HEK293 (cell line): ENCODE results near the gene CXXC5.

ENCODE experiments used
- CTCF ChIA-PET: fragments of 350-600 bp; formaldehyde crosslinking; extraction: SDS; loops from one replicate; lab custom pipeline; 2021; ENCODE audit warnings: antibody characterized with exemption; lab: Yijun Ruan, JAX
- POLR2A ChIA-PET: fragments of 300-600 bp; formaldehyde crosslinking; extraction: SDS; loops from one replicate; lab custom pipeline; 2020; ENCODE audit warnings: antibody characterized with exemption, inconsistent platforms; lab: Yijun Ruan, JAX
- H3K27ac ChIP-seq: fragments of 200-500 bp; sonication (Bioruptor generic); 2 replicates; pipeline ENCODE4 v1.5.1; 2014; ENCODE audit warnings: low read depth, low read length, control low read depth, inconsistent platforms; ENCODE audit errors: extremely low read depth
- H3K36me3 ChIP-seq, 2 experiments: fragments of 200-500 bp in 1 of 2; sonication (Bioruptor generic) in 1 of 2; 1 replicate in 1 of 2; 2 replicates in 1 of 2; pipeline ENCODE4 v1.5.1; 2014 to 2017; ENCODE audit warnings: inconsistent platforms in 2 of 2, low read length in 2 of 2; ENCODE audit not compliant: control insufficient read depth in 2 of 2, insufficient read depth in 1 of 2
- H3K4me1 ChIP-seq: fragments of 200-500 bp; sonication (Bioruptor generic); 2 replicates; pipeline ENCODE4 v1.5.1; 2014; ENCODE audit warnings: mild to moderate bottlenecking, low read length, inconsistent platforms; ENCODE audit not compliant: control insufficient read depth, insufficient read depth
- H3K4me3 ChIP-seq: 2 replicates; pipeline ENCODE4 v1.5.1; 2011; ENCODE audit warnings: low read depth, mild to moderate bottlenecking, control low read depth, low read length, moderate library complexity
- H3K9me3 ChIP-seq: fragments of 200-500 bp; sonication (Bioruptor generic); 2 replicates; pipeline ENCODE4 v1.5.1; 2014; ENCODE audit warnings: low read depth, low read length, inconsistent platforms; ENCODE audit not compliant: control insufficient read depth, insufficient read depth
- GLIS2 ChIP-seq: fragments of 450-650 bp; formaldehyde crosslinking; IDR thresholded peaks from 2 replicates; pipeline ENCODE4 v1.5.1; 2016; ENCODE audit warnings: missing biosample characterization, missing genetic modification characterization
- HOXD13 ChIP-seq: sonication (generic); formaldehyde crosslinking; IDR thresholded peaks from 2 replicates; pipeline ENCODE4 v1.8.0; 2022; ENCODE audit warnings: missing genetic modification reagents, borderline replicate concordance
- PRDM1 ChIP-seq: fragments of 450-650 bp; formaldehyde crosslinking; IDR thresholded peaks from 2 replicates; pipeline ENCODE4; 2016; ENCODE audit warnings: missing biosample characterization, missing genetic modification characterization
- REPIN1 ChIP-seq: fragments of 450-650 bp; formaldehyde crosslinking; IDR thresholded peaks from 2 replicates; pipeline ENCODE4 v1.5.1; 2017; ENCODE audit warnings: missing biosample characterization, missing genetic modification characterization, low read depth
- TRIM28 ChIP-seq: IDR thresholded peaks from 2 replicates; pipeline ENCODE4 v1.6.1; 2011; ENCODE audit warnings: low read length, control low read depth, borderline replicate concordance
- ZNF341 ChIP-seq: fragments of 450-650 bp; formaldehyde crosslinking; IDR thresholded peaks from 2 replicates; pipeline ENCODE4; 2016; ENCODE audit warnings: low read depth, missing biosample characterization, missing genetic modification characterization
- ZNF514 ChIP-seq: fragments of 450-650 bp; formaldehyde crosslinking; IDR thresholded peaks from 2 replicates; pipeline ENCODE4 v1.5.1; 2016; ENCODE audit warnings: missing biosample characterization, missing genetic modification characterization
- ZNF529 ChIP-seq: fragments of 450-650 bp; formaldehyde crosslinking; IDR thresholded peaks from 2 replicates; pipeline ENCODE4 v1.5.1; 2017; ENCODE audit warnings: missing genetic modification characterization, missing biosample characterization; ENCODE audit not compliant: insufficient replicate concordance
- ZNF596 ChIP-seq: fragments of 450-650 bp; IDR thresholded peaks from 2 replicates; pipeline ENCODE4 v1.5.0; 2018; ENCODE audit warnings: missing biosample characterization, mild to moderate bottlenecking, missing genetic modification characterization, moderate library complexity
- ZNF610 ChIP-seq: fragments of 450-650 bp; formaldehyde crosslinking; IDR thresholded peaks from 2 replicates; pipeline ENCODE4 v1.5.1; 2016; ENCODE audit warnings: missing biosample characterization, missing genetic modification characterization, borderline replicate concordance
- ZNF785 ChIP-seq: fragments of 450-650 bp; formaldehyde crosslinking; IDR thresholded peaks from 2 replicates; pipeline ENCODE4 v1.5.1; 2016; ENCODE audit warnings: missing biosample characterization, missing genetic modification characterization
- TF ChIP-seq, protein P1 (sequence below): fragments of 450-650 bp; formaldehyde crosslinking; IDR thresholded peaks from 2 replicates; pipeline ENCODE4 v1.5.1; 2016; ENCODE audit warnings: missing biosample characterization, missing genetic modification characterization
- TF ChIP-seq, protein P2 (sequence below): fragments of 450-650 bp; formaldehyde crosslinking; IDR thresholded peaks from 2 replicates; pipeline ENCODE4 v1.5.1; 2016; ENCODE audit warnings: missing biosample characterization, missing genetic modification characterization, borderline replicate concordance
- TF ChIP-seq, protein P3 (sequence below): fragments of 450-650 bp; formaldehyde crosslinking; IDR thresholded peaks from 2 replicates; pipeline ENCODE4 v1.5.1; 2016; ENCODE audit warnings: missing biosample characterization, missing genetic modification characterization
- TF ChIP-seq, protein P4 (sequence below): fragments of 450-650 bp; formaldehyde crosslinking; IDR thresholded peaks from 2 replicates; pipeline ENCODE4 v1.5.1; 2016; ENCODE audit warnings: missing biosample characterization, missing genetic modification characterization
- TF ChIP-seq, protein P5 (sequence below): fragments of 450-650 bp; formaldehyde crosslinking; IDR thresholded peaks from 2 replicates; pipeline ENCODE4 v1.5.1; 2016; ENCODE audit warnings: missing biosample characterization, missing genetic modification characterization
- TF ChIP-seq, protein P6 (sequence below): IDR thresholded peaks from 2 replicates; pipeline ENCODE4 v1.6.1; 2011; ENCODE audit warnings: mild to moderate bottlenecking, low read depth, low read length, borderline replicate concordance
- TF ChIP-seq, protein P7 (sequence below): fragments of 450-650 bp; formaldehyde crosslinking; IDR thresholded peaks from 2 replicates; pipeline ENCODE4 v1.5.1; 2017; ENCODE audit warnings: missing biosample characterization, missing genetic modification characterization

CXXC5 gene

DNA sequence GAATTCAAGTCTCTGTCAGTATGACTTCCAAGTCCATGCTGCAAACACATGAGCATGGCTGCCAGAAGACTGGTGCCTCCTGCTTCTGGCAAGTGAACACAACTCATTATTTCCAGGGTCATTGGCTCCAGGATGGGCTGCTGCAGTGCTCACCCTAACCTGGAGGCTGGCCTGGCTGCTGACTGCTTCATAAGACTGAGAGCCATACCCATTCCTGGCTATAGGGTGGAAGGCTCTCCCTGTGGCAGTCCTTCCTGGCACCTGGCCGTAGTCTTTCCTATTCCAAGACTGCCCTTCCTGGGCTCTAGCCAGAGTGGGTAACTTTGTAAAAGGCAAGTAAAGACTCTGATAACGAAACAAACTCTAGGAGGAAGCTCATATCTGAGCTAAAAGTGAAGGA, 51.2 kb downstream of the CXXC5 start:
- Histone ChIP-seq H3K4me1 (peaks cover 6% of the 10 kb centered on the region; the same call in 1 of the 2 replicates), H3K4me3 (no peak overlapping the region), H3K9me3 (no peaks in the 10 kb centered on the region), H3K36me3 (no peaks in the 10 kb centered on the region), H3K27ac (no peak overlapping the region)
- ChIA-PET CTCF (interaction anchor here (1.4 kb wide), 1 partner anchor 11 kb away, joined by 4 read pairs; no protein-coding TSS in a partner anchor), POLR2A (interaction anchor here (3.3 kb wide), 1 partner anchor 10 kb away, joined by 16 read pairs; no protein-coding TSS in a partner anchor)
- TF ChIP-seq, protein P1, sequence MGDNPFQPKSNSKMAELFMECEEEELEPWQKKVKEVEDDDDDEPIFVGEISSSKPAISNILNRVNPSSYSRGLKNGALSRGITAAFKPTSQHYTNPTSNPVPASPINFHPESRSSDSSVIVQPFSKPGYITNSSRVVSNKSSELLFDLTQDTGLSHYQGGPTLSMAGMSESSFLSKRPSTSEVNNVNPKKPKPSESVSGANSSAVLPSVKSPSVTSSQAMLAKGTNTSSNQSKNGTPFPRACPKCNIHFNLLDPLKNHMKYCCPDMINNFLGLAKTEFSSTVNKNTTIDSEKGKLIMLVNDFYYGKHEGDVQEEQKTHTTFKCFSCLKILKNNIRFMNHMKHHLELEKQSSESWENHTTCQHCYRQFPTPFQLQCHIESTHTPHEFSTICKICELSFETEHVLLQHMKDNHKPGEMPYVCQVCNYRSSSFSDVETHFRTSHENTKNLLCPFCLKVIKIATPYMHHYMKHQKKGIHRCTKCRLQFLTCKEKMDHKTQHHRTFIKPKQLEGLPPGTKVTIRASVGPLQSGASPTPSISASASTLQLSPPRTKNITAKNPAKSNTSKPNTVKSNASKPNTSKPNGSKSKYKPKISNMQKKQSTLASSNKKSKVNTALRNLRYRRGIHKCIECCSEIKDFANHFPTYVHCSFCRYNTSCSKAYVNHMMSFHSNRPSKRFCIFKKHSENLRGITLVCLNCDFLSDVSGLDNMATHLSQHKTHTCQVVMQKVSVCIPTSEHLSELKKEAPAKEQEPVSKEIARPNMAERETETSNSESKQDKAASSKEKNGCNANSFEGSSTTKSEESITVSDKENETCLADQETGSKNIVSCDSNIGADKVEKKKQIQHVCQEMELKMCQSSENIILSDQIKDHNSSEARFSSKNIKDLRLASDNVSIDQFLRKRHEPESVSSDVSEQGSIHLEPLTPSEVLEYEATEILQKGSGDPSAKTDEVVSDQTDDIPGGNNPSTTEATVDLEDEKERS (tag by site-specific recombination) = no peak
- no peak for TF ChIP-seq REPIN1
- no peak for TF ChIP-seq ZNF341 (tag by site-specific recombination)
- TF ChIP-seq, protein P2, sequence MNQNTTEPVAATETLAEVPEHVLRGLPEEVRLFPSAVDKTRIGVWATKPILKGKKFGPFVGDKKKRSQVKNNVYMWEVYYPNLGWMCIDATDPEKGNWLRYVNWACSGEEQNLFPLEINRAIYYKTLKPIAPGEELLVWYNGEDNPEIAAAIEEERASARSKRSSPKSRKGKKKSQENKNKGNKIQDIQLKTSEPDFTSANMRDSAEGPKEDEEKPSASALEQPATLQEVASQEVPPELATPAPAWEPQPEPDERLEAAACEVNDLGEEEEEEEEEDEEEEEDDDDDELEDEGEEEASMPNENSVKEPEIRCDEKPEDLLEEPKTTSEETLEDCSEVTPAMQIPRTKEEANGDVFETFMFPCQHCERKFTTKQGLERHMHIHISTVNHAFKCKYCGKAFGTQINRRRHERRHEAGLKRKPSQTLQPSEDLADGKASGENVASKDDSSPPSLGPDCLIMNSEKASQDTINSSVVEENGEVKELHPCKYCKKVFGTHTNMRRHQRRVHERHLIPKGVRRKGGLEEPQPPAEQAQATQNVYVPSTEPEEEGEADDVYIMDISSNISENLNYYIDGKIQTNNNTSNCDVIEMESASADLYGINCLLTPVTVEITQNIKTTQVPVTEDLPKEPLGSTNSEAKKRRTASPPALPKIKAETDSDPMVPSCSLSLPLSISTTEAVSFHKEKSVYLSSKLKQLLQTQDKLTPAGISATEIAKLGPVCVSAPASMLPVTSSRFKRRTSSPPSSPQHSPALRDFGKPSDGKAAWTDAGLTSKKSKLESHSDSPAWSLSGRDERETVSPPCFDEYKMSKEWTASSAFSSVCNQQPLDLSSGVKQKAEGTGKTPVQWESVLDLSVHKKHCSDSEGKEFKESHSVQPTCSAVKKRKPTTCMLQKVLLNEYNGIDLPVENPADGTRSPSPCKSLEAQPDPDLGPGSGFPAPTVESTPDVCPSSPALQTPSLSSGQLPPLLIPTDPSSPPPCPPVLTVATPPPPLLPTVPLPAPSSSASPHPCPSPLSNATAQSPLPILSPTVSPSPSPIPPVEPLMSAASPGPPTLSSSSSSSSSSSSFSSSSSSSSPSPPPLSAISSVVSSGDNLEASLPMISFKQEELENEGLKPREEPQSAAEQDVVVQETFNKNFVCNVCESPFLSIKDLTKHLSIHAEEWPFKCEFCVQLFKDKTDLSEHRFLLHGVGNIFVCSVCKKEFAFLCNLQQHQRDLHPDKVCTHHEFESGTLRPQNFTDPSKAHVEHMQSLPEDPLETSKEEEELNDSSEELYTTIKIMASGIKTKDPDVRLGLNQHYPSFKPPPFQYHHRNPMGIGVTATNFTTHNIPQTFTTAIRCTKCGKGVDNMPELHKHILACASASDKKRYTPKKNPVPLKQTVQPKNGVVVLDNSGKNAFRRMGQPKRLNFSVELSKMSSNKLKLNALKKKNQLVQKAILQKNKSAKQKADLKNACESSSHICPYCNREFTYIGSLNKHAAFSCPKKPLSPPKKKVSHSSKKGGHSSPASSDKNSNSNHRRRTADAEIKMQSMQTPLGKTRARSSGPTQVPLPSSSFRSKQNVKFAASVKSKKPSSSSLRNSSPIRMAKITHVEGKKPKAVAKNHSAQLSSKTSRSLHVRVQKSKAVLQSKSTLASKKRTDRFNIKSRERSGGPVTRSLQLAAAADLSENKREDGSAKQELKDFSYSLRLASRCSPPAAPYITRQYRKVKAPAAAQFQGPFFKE (tag by site-specific recombination) = no peak
- no peak for TF ChIP-seq ZNF596 (tag by site-specific recombination)
- TF ChIP-seq TRIM28 = no peak
- no peak for TF ChIP-seq ZNF529
- TF ChIP-seq, protein P3, sequence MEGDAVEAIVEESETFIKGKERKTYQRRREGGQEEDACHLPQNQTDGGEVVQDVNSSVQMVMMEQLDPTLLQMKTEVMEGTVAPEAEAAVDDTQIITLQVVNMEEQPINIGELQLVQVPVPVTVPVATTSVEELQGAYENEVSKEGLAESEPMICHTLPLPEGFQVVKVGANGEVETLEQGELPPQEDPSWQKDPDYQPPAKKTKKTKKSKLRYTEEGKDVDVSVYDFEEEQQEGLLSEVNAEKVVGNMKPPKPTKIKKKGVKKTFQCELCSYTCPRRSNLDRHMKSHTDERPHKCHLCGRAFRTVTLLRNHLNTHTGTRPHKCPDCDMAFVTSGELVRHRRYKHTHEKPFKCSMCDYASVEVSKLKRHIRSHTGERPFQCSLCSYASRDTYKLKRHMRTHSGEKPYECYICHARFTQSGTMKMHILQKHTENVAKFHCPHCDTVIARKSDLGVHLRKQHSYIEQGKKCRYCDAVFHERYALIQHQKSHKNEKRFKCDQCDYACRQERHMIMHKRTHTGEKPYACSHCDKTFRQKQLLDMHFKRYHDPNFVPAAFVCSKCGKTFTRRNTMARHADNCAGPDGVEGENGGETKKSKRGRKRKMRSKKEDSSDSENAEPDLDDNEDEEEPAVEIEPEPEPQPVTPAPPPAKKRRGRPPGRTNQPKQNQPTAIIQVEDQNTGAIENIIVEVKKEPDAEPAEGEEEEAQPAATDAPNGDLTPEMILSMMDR = no peak
- TF ChIP-seq ZNF785 (tag by site-specific recombination) = no peak
- TF ChIP-seq, protein P4, sequence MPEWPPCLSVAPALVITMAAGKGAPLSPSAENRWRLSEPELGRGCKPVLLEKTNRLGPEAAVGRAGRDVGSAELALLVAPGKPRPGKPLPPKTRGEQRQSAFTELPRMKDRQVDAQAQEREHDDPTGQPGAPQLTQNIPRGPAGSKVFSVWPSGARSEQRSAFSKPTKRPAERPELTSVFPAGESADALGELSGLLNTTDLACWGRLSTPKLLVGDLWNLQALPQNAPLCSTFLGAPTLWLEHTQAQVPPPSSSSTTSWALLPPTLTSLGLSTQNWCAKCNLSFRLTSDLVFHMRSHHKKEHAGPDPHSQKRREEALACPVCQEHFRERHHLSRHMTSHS (tag by site-specific recombination) = no peak
- no peak for TF ChIP-seq ZNF610 (tag by site-specific recombination)
- TF ChIP-seq, protein P5, sequence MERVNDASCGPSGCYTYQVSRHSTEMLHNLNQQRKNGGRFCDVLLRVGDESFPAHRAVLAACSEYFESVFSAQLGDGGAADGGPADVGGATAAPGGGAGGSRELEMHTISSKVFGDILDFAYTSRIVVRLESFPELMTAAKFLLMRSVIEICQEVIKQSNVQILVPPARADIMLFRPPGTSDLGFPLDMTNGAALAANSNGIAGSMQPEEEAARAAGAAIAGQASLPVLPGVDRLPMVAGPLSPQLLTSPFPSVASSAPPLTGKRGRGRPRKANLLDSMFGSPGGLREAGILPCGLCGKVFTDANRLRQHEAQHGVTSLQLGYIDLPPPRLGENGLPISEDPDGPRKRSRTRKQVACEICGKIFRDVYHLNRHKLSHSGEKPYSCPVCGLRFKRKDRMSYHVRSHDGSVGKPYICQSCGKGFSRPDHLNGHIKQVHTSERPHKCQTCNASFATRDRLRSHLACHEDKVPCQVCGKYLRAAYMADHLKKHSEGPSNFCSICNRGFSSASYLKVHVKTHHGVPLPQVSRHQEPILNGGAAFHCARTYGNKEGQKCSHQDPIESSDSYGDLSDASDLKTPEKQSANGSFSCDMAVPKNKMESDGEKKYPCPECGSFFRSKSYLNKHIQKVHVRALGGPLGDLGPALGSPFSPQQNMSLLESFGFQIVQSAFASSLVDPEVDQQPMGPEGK (tag by site-specific recombination) = no peak
- TF ChIP-seq ZNF514 (tag by site-specific recombination) = no peak
- no peak for TF ChIP-seq PRDM1 (tag by site-specific recombination)
- TF ChIP-seq, protein P6, sequence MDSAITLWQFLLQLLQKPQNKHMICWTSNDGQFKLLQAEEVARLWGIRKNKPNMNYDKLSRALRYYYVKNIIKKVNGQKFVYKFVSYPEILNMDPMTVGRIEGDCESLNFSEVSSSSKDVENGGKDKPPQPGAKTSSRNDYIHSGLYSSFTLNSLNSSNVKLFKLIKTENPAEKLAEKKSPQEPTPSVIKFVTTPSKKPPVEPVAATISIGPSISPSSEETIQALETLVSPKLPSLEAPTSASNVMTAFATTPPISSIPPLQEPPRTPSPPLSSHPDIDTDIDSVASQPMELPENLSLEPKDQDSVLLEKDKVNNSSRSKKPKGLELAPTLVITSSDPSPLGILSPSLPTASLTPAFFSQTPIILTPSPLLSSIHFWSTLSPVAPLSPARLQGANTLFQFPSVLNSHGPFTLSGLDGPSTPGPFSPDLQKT = no peak
- TF ChIP-seq, protein P7, sequence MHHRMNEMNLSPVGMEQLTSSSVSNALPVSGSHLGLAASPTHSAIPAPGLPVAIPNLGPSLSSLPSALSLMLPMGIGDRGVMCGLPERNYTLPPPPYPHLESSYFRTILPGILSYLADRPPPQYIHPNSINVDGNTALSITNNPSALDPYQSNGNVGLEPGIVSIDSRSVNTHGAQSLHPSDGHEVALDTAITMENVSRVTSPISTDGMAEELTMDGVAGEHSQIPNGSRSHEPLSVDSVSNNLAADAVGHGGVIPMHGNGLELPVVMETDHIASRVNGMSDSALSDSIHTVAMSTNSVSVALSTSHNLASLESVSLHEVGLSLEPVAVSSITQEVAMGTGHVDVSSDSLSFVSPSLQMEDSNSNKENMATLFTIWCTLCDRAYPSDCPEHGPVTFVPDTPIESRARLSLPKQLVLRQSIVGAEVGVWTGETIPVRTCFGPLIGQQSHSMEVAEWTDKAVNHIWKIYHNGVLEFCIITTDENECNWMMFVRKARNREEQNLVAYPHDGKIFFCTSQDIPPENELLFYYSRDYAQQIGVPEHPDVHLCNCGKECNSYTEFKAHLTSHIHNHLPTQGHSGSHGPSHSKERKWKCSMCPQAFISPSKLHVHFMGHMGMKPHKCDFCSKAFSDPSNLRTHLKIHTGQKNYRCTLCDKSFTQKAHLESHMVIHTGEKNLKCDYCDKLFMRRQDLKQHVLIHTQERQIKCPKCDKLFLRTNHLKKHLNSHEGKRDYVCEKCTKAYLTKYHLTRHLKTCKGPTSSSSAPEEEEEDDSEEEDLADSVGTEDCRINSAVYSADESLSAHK (tag by site-specific recombination) = no peak
- TF ChIP-seq HOXD13 (CRISPR knock-in tag) = no peak
- TF ChIP-seq GLIS2 = no peak
